Hippocampal formation (tissue), 2 donors: ENCODE results near the gene ERRFI1.

Experiments used
- DNase-seq, 2 donors: peaks; one replicate each; lab custom pipeline; 2025; lab: John Stamatoyannopoulos, UW

ERRFI1 gene

DNA sequence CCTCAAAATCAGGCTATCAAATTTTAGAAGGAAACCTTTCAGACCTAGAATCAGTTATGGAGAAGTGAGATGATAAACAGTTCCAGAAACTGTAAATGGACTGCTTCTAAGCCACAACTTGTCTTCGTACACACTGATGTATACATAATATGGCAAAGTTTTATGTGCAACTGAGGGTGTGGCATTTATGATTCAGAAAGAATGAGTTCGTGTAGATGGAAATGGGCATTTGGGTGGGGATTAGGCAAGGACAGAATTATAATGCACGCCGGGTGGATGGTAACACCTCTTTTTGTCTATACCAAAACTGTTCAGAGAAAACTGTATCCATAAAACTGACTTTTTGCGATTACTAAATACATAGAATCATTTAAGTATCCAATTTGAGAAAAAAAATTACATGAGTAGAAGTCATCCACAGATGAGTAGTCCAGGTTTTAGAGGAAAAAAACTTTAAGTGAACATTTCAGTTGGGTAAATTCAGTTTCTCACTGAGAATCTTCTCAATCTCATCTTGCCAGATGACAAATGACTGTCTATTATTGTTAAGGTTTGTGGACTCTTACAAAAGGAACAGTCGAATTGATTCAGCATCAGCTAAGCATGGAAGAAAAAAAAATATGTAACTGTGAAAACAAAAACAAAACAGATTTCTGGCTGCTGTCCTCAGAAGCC, 22.5 kb downstream of the ERRFI1 start:
- no peak for DNase-seq

DNA sequence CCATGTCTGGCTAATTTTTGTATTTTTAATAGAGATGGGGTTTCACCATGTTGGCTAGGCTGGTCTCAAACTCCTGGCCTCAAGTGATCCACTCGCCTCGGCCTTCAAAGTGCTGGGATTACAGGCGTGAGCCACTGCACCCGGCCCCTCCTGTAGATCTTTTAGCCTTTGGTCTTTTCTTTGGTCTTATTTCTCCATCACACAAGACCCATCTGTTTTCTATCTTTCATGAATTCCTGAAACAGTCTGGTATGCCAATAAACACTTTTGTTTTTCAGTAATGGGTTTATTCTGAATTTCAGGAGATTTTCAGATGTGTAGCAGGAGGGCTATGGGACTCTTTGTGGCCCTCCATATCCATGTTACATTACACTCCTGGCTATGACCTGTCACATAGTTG, 23.2 kb downstream of the ERRFI1 start:
- no peak for DNase-seq

DNA sequence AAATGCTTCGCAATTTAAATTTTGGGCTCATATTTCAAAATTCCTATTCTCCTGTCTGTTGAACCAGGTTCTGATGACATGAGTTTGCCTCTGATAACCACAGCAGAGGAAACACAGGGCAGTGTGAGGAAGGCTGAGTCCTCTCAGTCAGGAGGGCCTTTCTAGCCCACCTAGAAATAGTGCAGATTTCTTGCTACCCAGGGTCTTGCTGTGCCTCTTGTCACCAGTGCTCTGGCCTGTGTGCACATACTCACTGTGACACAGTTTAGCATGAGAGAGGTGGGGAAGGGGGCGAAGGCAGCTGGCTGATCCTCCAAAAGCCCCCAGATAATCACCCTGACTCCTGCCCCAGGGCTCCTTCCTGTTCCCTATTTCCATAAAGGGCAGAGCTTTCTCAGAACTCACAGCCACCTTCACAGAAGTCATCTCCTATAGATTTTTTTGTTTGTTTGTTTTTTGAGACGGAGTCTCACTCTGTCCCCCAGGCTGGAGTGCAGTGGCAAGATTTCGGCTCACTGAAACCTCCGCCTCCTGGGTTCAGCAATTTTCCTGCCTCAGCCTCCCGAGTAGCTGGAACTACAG, 23.7 kb downstream of the ERRFI1 start:
- no peak for DNase-seq

DNA sequence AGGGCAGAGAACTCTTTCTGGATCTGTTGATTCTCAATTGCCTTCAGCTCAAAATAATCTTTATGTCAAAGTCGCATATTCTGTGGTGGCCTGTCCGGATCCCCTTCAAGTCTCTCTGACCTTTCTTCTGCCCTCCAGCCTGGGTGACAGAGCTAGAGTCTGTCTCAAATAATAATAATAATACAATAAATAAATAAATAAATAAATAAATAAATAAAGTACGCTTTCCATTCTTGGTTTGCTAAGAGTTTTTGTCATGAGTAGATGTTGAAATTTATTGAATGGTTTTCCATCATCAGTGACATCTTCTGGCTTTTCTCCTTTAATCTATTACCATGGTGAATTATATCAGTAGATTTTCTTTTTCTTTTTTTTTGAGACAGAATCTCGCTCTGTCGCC, 30.7 kb downstream of the ERRFI1 start:
- DNase-seq = no peak

DNA sequence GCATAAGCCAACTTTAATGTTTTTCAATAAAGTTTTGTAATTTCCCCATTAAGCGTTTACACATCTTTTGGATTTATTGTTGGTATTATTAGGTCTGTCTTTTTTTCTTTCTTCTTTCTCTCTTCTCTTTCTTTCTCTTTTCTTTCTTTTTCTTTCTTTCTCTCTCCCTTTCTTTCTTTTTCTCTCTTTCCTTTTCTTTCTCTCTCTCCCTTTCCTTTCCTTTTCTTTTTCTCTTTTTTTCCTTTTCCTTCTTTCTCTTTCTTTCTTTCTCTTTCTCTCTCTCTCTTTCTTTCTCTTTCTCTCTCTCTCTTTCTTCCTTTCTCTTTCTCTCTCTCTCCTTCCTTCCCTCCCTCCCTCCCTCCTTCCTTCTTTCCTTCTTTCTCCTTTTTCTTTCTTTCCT, 31.3 kb downstream of the ERRFI1 start:
- DNase-seq = no peak

DNA sequence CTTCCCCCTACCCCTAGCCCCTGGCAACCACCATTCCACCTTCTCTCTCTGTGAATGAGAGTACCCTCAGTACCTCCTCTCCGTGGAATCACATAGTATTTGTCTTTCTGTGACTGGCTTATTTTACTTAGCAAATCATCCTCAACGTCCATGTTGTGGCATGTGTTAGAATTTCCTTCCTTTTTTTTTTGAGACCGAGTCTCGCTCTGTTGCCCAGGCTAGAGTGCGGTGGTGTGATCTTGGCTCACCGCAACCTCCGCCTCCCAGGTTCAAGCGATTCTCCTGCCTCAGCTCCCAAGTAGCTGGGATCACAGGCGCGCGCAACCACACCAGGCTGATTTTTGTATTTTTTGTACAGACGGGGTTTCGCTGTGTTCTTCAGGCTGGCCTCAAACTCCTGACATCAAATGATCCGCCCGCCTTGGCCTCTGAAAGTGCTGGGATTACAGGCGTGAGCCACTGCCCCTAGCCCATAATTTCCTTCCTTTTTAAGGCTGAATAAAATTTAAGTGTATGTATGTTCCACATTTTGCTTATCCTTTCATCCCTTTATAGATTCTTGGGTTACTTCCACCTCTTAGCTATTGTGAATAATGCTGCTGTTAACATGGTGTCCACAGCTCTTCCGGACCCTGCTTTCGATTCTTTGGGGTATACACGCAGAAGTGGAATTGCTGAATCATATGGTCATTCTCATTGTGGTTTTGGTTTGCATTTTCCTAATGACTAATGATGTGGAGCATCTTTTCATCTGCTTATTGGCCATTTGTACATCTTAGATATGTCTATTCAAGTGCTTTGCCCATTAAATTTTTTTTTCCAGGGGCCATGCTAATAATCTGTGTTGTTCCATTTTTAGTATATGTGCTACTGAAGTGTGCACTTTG, 32.3 kb downstream of the ERRFI1 start:
- DNase-seq = no peak

DNA sequence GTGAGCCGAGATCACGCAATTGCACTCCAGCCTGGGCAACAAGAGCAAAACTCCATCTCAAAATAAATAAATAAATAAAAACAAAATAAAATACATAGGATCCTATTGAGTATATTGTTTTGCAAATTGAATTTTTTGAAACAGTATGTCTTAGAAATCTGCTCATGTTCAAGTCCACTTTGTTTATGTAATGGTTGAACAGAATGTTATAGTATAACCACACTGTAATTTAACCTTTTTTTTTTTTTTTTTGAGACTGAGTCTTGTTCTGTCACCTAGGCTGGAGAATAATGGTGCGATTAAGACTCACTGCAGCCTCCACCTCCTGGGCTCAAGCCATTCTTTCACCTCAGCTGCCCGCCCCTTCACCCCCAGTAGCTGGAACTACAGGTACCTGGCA, 33.2 kb downstream of the ERRFI1 start:
- no peak for DNase-seq

DNA sequence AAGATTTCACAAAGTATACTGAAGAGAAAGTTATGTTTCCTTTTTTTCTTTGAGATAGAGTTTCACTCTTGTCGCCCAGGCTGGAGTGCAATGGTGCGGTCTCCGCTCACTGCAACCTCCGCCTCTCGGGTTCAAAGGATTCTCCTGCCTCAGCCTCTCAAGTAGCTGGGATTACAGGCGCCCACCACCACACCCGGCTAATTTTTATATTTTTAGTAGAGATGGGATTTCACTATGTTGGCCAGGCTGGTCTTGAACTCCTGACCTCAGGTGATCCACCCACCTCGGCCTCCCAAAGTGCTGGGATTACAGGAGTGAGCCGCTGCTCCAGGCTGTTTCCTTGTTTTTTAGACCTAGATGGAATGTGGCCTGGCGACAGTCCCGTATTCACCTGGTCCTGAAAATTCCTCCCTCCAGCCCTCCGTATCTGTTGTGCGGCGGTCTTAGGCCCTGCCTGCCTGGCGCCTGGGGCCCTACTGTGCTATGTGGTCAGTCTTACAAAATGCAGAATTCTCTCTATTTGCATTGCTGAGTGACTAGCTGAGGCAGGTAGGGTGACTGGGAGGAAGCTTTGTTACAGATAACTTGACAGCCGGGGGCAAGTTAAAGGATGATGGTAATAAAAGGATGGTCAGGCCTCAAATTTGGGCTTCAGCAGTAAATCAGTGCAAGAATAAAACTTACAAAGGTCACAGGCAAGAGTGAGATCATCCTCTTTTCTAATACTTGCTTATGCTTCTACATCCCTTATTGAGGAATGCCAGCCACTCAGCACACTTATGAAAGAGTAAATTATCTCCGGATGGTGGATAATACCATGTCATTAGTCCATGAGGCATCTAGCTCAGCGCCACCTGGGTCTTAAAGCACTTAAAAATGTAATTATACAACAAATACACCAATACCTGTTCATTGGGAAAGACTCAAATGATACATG, 34.3 kb downstream of the ERRFI1 start:
- DNase-seq = no peak

DNA sequence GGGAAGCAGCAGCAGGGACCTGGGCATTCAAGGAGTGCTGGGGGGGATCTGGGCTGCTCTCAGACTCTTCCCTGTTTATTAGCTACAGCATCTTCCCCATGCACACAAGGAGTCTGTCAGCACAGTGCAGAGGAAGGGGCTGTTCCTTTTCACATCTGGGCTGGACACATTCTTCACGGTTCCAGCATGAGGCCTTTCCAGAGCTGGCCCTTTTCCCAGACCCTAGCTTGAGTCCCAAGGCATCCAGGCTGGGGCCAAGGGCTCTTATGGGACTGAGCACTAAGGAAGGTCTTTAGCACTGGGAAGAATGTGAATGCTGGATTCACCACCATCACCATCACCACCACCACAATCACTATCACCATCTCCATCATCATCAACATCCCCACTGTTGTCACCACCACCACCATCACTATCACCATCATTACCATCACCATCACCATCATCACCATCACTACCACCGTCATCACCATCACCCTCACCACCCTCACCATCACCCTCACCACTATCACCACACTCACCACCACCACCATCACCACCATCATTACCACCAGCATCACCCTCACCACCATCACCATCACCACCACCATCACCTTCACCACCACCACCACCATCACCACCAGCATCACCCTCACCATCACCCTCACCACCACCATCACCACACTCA, 36.2 kb downstream of the ERRFI1 start:
- DNase-seq = no peak

DNA sequence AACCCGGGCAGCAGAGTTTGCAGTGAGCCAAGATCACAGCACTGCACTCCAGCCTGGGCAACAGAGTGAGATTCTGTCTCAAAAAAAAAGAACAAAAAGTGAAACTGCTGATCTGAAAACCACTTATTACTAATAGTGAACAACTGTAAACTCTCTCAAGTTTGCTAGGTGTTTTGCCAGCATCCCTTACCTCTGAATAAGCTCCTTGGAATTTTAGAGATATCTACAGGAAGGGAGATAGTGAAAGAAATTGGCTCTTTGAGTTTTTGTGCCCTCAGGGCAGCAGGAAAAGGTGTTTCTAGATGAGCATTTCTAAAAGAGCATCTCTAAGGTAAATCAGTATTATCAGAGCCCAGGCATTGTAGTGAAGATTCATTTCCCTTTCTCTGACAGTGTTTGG, 37.5 kb downstream of the ERRFI1 start:
- no peak for DNase-seq

DNA sequence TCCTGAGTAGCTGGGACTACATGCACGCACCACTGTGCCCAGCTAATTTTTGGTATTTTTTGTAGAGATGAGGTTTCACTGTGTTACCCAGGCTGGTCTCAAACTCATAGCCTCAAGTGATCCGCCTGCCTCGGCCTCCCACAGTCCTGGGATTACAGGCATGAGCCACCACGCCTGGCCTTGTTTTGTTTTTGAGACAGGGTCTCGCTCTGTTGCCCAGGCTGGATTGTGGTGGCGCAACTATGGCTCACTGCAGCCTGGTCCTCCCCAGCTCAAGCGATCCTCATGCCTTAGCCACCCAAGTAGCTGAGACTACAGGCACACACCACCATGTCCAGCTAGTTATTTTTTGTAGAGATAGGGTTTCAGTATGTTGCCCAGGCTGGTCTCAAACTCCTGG, 38.6 kb downstream of the ERRFI1 start:
- DNase-seq = no peak

DNA sequence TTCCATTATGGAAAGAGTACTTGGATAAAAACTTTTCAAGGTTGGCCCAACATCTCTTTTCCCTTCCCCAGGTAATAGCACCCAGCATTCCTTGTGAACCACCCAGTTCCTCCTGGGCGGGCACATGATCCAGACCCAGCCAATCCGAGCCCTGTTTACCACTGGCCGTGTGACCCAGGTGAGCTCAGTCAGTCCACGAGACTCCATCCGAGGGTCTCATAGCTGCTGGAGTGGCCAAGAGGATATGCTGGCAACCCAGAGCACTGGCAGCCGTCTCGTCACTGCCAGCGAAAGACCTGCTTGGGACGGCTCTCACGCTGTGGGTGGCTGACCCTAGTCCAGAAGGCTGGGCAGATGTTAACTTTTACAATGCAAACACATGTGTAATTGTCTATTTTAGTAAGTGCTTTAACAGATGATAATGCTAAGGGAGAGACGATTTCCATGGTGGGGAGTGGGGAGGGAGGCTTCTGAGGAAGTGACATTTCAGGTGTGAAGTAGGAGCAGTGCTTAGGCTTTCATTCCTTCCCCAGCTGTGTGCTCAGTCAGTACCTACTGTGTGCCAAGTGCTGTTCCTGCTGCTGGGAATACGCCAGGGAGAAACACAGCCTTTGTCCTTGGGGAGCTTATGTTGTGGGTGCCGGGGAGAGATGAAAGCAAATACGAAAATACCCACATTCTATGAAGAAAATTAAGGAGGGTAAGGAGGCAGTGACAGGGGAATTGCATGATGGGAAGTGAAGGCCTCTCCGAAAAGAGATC, 40.1 kb downstream of the ERRFI1 start:
- DNase-seq = no peak

DNA sequence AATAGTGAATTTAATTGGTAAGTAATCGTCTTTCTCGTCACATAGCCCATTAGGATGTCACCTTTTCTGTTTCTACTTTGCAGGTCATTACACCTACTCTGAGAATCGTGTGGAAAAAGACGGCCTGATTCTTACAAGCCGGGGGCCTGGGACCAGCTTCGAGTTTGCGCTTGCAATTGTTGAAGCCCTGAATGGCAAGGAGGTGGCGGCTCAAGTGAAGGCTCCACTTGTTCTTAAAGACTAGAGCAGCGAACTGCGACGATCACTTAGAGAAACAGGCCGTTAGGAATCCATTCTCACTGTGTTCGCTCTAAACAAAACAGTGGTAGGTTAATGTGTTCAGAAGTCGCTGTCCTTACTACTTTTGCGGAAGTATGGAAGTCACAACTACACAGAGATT, 41.3 kb downstream of the ERRFI1 start:
- DNase-seq = no peak

DNA sequence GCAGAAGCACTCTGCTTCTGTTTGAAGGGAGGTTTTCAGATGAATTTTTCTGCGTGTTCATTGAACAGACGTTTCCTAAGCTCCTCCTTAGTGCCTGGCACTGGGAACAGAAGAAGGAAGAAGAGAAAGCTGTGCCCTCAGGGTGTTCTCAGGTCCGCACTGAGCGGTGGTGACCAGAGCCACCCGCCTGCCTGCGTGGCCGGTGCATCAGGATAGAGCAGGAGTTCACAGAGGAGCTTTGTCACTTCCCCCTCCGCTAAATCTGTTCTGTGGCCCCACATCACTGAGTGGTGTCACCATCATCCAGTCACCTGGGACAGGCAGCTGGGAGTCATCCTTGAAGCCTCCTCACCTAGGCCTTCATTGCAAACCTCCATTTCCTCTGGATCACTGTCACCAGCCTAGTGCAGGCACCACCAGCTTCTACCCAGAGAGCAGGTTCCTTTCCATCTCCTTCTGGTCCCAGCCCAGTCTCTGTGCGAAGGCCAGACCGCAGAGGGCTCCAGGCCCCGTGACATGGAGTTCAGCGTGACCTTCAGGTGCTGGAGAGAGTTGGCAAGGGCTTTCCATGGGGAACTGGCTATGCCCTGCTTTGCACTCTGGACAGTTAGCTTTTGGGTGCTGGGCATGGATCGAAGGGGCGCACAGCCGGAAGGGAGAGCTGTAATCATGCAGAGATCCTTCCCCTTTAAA, 42.9 kb downstream of the ERRFI1 start:
- no peak for DNase-seq

DNA sequence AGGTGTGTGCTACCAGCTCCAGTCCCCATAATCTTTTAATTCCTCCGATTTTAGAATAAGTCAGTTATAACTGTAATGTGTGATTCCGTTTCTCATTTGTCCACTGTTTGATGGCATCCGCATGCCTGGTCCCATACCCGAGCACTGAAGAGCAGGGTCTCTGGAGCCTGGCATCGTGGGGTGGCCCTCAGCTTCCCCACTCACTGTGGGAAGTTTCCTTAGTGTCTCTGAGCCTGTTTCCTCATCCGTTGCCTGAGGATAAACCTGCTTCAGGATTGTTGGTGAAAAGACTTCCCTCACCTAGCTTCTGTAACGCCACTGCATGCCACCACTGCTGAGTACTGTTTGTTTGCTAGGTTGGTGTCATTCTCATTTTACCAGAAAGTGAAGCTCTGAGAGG, 45.1 kb downstream of the ERRFI1 start:
- DNase-seq = no peak

DNA sequence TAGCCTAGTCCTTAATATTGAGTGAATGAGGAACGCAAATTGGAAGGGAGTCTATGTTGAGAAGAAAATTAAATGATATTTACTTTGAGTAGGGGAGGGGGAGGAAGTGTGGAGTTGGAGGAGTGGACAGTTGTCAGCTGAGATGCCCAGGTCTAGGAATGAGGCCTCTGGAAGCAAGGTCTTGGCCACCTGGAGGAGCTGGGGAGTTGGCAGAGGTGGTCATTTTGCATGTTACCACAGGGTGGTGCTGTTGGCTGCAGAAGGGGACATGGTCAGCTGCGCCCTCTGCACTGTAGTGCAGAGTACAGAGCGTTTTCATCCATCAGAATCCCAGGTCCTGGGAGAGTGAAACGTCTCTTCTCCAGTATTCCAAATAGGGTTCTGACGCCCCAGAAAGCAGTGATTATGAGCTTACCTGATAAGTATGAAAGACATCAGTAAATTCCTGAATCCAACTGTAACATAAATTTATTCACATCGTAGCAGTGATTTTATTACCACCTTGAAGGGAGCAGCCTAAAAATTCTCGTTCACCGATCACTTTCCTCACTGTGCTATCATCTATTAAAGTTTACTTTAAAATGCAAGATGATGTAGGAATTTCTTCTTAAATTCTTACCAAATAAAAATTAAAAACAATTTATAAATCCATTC, 50.8 kb downstream of the ERRFI1 start:
- peak; percentile 35 to 44 for DNase-seq

DNA sequence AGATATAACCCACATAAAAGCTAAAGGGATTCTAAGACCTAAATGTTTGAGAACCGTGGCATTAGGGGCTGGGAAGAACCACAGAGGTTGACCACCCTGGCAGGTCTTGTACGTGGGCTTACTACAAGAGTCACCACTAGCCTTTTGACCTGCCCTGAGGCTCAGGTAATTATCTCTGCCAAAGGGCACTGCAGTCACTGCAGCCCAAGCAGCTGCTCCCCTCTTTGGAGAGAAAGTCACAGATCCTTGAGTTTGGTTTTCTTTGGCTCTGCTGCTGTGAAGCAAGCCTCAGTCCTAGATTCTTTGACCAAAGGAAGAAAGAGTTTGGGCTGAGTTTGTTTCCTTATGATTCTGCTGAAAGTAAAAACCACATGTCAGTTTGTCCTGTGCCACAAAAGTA, 53.0 kb downstream of the ERRFI1 start:
- no peak for DNase-seq

DNA sequence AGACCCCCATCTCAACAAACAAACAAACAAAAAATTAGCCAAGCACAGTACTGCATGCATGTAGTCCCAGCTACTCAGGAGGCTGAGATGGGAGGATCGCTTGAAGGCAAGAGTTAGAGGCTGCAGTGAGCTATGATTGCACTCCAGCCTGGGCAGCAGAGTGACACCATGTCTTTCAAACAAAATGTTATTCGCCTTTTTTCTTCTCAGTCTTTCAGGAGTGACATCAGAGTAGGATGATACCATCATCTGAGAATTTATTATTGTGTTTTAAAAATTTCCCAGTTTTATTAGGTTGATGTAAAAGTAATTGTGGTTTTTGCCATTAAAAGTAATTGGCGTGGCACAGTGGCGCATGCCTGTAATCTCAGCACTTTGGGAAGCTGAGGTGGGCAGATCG, 53.8 kb downstream of the ERRFI1 start:
- no peak for DNase-seq

DNA sequence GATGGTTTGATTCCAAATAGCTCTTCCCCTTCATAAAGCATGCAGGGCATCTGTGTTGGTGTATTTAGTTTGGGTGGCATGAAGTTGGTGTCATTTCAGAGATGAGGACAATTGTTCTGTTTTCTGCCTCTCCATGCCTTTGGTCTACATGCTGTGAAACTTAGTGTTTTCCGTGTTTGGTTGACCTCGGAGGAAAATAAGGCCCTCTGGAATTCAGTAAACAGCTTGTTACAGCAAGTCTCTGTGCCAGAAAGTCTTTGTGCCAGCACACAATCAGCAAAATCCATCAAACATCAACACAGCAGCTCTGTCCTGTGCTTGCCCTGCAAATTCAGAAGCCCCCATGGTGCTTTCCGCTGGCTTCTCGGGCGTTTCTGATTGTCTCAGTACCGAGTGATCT, 55.1 kb downstream of the ERRFI1 start:
- DNase-seq = no peak

DNA sequence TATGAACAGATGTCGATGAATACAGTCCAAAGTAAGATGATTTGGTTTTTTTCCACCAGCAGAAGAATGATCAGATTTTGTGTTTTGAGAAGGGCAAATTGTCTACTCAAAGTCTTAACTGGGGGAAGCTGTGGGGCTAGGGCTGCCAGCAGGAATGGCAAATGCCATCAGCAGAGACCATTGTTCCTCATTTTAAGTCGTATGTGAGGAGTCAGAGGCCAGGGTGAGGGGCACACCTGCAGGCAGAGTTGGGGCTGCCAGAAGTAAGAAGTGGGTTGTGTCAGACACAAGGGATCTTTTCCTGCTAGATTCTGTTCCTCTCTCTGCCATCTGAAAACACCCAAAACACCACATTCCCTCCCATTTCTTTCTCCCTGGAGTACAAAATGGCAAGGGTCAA, 55.9 kb downstream of the ERRFI1 start:
- DNase-seq = no peak
